Body of pancreas (tissue), 4 donors: ENCODE results near the gene MLN. TPM values are rescaled to one million over a fixed set of nuclear protein-coding genes. Genes with fewer than 3 reads are reported as not detected.

Experiments
- ATAC-seq: fragments of 150-250 bp; one replicate; pipeline ENCODE4 v1.9.1; 2016
- DNase-seq, 4 donors: peaks; one replicate each; pipeline ENCODE4 v3.0.0-alpha.2; 2019
- H3K27ac ChIP-seq, 4 donors: fragments of 200-600 bp; sonication (generic); 1 replicate in 3 of 4; 2 replicates in 1 of 4; pipeline versions ENCODE4 v1.5.1 to v1.6.1; 2016 to 2019; ENCODE audit warnings: mild to moderate bottlenecking in 1 of 4, mixed read lengths in 1 of 4, moderate library complexity in 1 of 4
- H3K27me3 ChIP-seq, 2 donors: fragments of 200-600 bp; sonication (generic); one replicate each; pipeline ENCODE4 v1.6.0; 2016; ENCODE audit warnings: mild to moderate bottlenecking in 1 of 2
- H3K36me3 ChIP-seq, 2 donors: fragments of 200-600 bp; sonication (generic); replicated peaks in 1 of 2; 2 replicates each; pipeline ENCODE4 v1.5.1; 2016; ENCODE audit warnings: low read depth in 2 of 2; ENCODE audit not compliant: insufficient read depth in 1 of 2
- H3K4me1 ChIP-seq: fragments of 200-600 bp; sonication (generic); one replicate; pipeline ENCODE4 v1.6.0; 2016
- H3K4me3 ChIP-seq, 2 donors: fragments of 200-600 bp; sonication (generic); 1 replicate in 1 of 2; 2 replicates in 1 of 2; pipeline ENCODE4 v1.5.1; 2016 to 2019
- H3K9me3 ChIP-seq, 3 donors: fragments of 200-600 bp; sonication (generic); 1 replicate in 2 of 3; 2 replicates in 1 of 3; pipeline ENCODE4 v1.5.1; 2016
- CTCF ChIP-seq, 7 experiments: fragments of 450-650 bp in 4 of 7; fragments of 200-600 bp in 3 of 7; sonication (generic) in 3 of 7; IDR thresholded peaks; one replicate each; pipeline ENCODE4 v1.5.1; 2016 to 2019; ENCODE audit warnings: antibody characterized with exemption in 7 of 7
- POLR2A ChIP-seq, 3 donors: fragments of 450-650 bp; IDR thresholded peaks; one replicate each; pipeline ENCODE4 v1.6.1; 2016; ENCODE audit warnings: antibody characterized with exemption in 3 of 3, mild to moderate bottlenecking in 2 of 3
- WGBS, 2 donors: methylation state at CpG; one replicate each; pipeline ENCODE4 v1.1.5; 2017; 5-methylcytosine and 5-hydroxymethylcytosine counted together
- intact Hi-C: fragments of 100-400 bp; cut with DNase I; formaldehyde crosslinking; loops from one replicate; pipeline ENCODE4 v1.15.1; 2023
- total RNA-seq, 2 donors: library from RNA; depleted of rRNA; stranded (reverse); fragments of >200 nt; gene quantifications; one replicate each; pipeline ENCODE4 v1.1.0, GENCODE V29; 2016

The MLN gene
- total RNA-seq, 2 donors from 2014 or later: not detected

- Histone ChIP-seq H3K4me1 (peaks cover 28% of the 10 kb centered on the region), H3K27me3 (no peaks in the 10 kb centered on the region), H3K9me3 (no peaks in the 10 kb centered on the region), H3K4me3 (no peak overlapping the region), H3K36me3 (peaks cover 0 to 5% of the 10 kb centered on the region in 2 donors), H3K27ac (no peak overlapping the region)
- DNase-seq (no peak), ATAC-seq (no peak)
- WGBS, 2 donors: 53 to 63% methylated on average over 6 to 10 of the region's 10 CpGs
- intact Hi-C loops: loop anchor here (5.0 to 10.0 kb wide), 3 partner anchors 62 to 383 kb away; partner anchors contain the start of gene BAK1
- TF ChIP-seq CTCF (IDR thresholded peaks at IDR 0.05) (no peak), POLR2A (IDR thresholded peaks at IDR 0.05) (no peak)
Measured at GRCh38 chr6:33769248-33769821, 34.5 kb downstream of the MLN start.

- peaks cover 0 to 5% of the 10 kb centered on the region in 2 donors for H3K36me3 ChIP-seq
- peaks cover 28% of the 10 kb centered on the region for H3K4me1 ChIP-seq
- no peak overlapping the region for H3K4me3 ChIP-seq
- DNase-seq: peak; percentile 83 to 91 (median 87)
- WGBS, 2 donors: 21 to 25% methylated on average over 7 of the region's 7 CpGs
- no peak overlapping the region for H3K27ac ChIP-seq
- H3K27me3 ChIP-seq: no peaks in the 10 kb centered on the region
- peak; percentile 65 to 84 (median 78) for TF ChIP-seq CTCF (IDR thresholded peaks at IDR 0.05)
- no peak for TF ChIP-seq POLR2A (IDR thresholded peaks at IDR 0.05)
- intact Hi-C loops: loop anchor here (5.0 to 10.0 kb wide), 3 partner anchors 61 to 384 kb away; partner anchors contain the start of gene BAK1
- no peaks in the 10 kb centered on the region for H3K9me3 ChIP-seq
- peak; percentile 77 for ATAC-seq
Measured at GRCh38 chr6:33768644-33769120, 35.1 kb downstream of the MLN start.

- Histone ChIP-seq H3K27ac (no peak overlapping the region), H3K4me3 (no peak overlapping the region), H3K27me3 (no peaks in the 10 kb centered on the region), H3K4me1 (peaks cover 27% of the 10 kb centered on the region), H3K9me3 (no peaks in the 10 kb centered on the region), H3K36me3 (no peaks in the 10 kb centered on the region)
- WGBS, 2 donors: 66 to 73% methylated on average over 11 of the region's 11 CpGs
- ATAC-seq (no peak), DNase-seq (no peak)
- intact Hi-C loops: loop anchor here (5.0 to 10.0 kb wide), 3 partner anchors 60 to 385 kb away; partner anchors contain the start of gene BAK1
- TF ChIP-seq CTCF (IDR thresholded peaks at IDR 0.05) (no peak), POLR2A (IDR thresholded peaks at IDR 0.05) (no peak)
Measured at GRCh38 chr6:33766921-33767907, 36.6 kb downstream of the MLN start.

GRCh38 chr6:33765368-33765767 lies 38.4 kb downstream of the MLN start:
- DNase-seq (no peak), ATAC-seq (no peak)
- no peaks in the 10 kb centered on the region for H3K36me3 ChIP-seq
- intact Hi-C loops: loop anchor here (5.0 to 10.0 kb wide), 3 partner anchors 58 to 387 kb away; partner anchors contain the start of gene BAK1
- no peak overlapping the region for H3K27ac ChIP-seq
- H3K27me3 ChIP-seq: no peaks in the 10 kb centered on the region
- WGBS, 2 donors: 89 to 91% methylated on average over 8 to 9 of the region's 9 CpGs
- H3K4me3 ChIP-seq: no peak overlapping the region
- no peaks in the 10 kb centered on the region for H3K9me3 ChIP-seq
- TF ChIP-seq CTCF (IDR thresholded peaks at IDR 0.05): no peak
- TF ChIP-seq POLR2A (IDR thresholded peaks at IDR 0.05): no peak
- peaks cover 16% of the 10 kb centered on the region for H3K4me1 ChIP-seq
